Stimulated activated CD4-positive, alpha-beta T cell treated with anti-CD3 and anti-CD28 coated beads, Interleukin-2, amount 100 ng/mL, for 4 hours (primary cell): Measurements from ENCODE around the gene RASSF1.
"Not testable (repeated sequence)": the region's sequence is repeated elsewhere in the genome, so short reads cannot be mapped to it uniquely, and the experiment has no call there.

ENCODE experiments used
- DNase-seq: peaks from one replicate; pipeline ENCODE4 v3.0.0-alpha.2; 2020; ENCODE audit warnings: low read depth

The RASSF1 gene

GRCh38 chr3:50284121-50284520 is 56.5 kb downstream of the RASSF1 start:
- not testable (repeated sequence) for DNase-seq
